ENCODE data around the gene NPHP4.

The NPHP4 gene

DNA sequence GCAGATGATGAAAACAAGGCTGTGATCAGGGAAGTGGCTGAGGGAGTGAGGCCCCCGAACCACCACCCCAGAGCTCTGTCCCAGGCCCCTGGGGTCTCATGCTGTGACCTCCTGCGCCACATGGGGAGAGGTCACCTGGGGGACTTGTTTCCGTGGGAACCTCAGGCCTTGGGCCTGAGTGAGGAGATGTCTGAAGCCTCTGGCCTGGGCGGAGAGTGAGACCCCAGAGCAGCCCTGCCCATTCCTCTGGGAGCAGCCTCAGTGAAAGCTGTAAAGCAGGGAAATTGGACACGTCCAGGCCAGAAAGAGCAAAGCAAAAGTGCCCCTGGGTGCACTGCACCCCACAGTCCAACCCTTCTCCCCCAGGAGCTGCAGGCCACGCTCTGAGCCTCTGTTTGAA, 16.5 kb upstream of the NPHP4 start:
- Mint-ChIP-seq H3K36me3 (ENCODE audit: low read depth) (no peaks in the 10 kb centered on the region), H3K4me3 (no peak overlapping the region), H3K27ac (no peak overlapping the region), H3K4me1 (peaks cover 41% of the 10 kb centered on the region), H3K27me3 (ENCODE audit: low read depth, poor library complexity) (peaks cover 14% of the 10 kb centered on the region), H3K9me3 (no peaks in the 10 kb centered on the region)
- no peak for TF ChIP-seq CTCF (IDR thresholded peaks at IDR 0.05)
- no peak for DNase-seq

GRCh38 chr1:6008084-6008415, 15.8 kb upstream of the NPHP4 start:
- peaks cover 47% of the 10 kb centered on the region for H3K4me1 Mint-ChIP-seq
- no peak overlapping the region for H3K4me3 Mint-ChIP-seq
- H3K27me3 Mint-ChIP-seq (ENCODE audit: low read depth, poor library complexity) = peaks cover 17% of the 10 kb centered on the region
- H3K36me3 Mint-ChIP-seq (ENCODE audit: low read depth) = no peaks in the 10 kb centered on the region
- H3K9me3 Mint-ChIP-seq = no peaks in the 10 kb centered on the region
- no peak overlapping the region for H3K27ac Mint-ChIP-seq
- no peak for DNase-seq
- no peak for TF ChIP-seq CTCF (IDR thresholded peaks at IDR 0.05)

- H3K27ac Mint-ChIP-seq = no peak overlapping the region
- H3K4me3 Mint-ChIP-seq = no peak overlapping the region
- peaks cover 15% of the 10 kb centered on the region for H3K27me3 Mint-ChIP-seq (ENCODE audit: low read depth, poor library complexity)
- no peaks in the 10 kb centered on the region for H3K36me3 Mint-ChIP-seq (ENCODE audit: low read depth)
- H3K9me3 Mint-ChIP-seq = no peaks in the 10 kb centered on the region
- no peak for DNase-seq
- TF ChIP-seq CTCF (IDR thresholded peaks at IDR 0.05) = no peak
- peaks cover 53% of the 10 kb centered on the region for H3K4me1 Mint-ChIP-seq
Observed at GRCh38 chr1:6007318-6008083, 15.3 kb upstream of the NPHP4 start.

GRCh38 chr1:6006882-6007281, 14.7 kb upstream of the NPHP4 start:
- H3K4me3 Mint-ChIP-seq = no peak overlapping the region
- H3K36me3 Mint-ChIP-seq (ENCODE audit: low read depth) = no peaks in the 10 kb centered on the region
- no peak for TF ChIP-seq CTCF (IDR thresholded peaks at IDR 0.05)
- no peaks in the 10 kb centered on the region for H3K9me3 Mint-ChIP-seq
- no peak overlapping the region for H3K27ac Mint-ChIP-seq
- H3K27me3 Mint-ChIP-seq (ENCODE audit: low read depth, poor library complexity) = peaks cover 15% of the 10 kb centered on the region
- H3K4me1 Mint-ChIP-seq = peaks cover 56% of the 10 kb centered on the region
- no peak for DNase-seq

DNA sequence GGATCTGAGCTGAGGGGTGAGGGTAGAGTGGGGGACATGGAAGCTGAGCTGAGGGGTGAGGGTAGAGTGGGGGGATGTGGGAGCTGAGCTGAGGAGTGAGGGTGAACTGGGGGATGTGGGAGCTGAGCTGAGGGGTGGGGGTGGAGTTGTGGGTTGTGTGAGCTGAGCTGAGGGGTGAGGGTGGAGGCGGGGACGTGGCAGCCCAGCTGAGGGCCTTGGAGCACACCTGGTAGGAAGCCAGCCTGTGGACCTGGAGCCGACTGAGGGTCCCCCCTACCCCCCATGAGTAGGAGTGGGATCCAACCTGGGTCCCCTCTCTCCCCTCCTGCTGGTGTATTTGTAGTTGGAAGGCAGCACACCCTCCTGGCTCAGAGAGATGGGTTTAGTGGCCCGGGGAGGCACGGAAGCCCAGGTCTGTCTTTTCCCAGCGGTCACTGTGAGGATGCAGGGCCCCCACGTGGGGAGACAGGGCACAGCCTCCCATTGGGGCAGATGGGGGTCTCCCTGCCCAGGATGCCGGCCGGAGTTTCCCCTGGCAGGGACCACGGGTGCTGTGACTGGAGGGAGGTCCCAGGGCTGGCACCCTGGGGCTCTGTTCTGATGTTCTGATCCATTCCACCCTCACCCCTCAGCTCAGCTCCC, 13.2 kb upstream of the NPHP4 start:
- no peaks in the 10 kb centered on the region for H3K9me3 Mint-ChIP-seq
- H3K36me3 Mint-ChIP-seq (ENCODE audit: low read depth) = no peaks in the 10 kb centered on the region
- peaks cover 62% of the 10 kb centered on the region for H3K4me1 Mint-ChIP-seq
- no peak for DNase-seq
- TF ChIP-seq CTCF (IDR thresholded peaks at IDR 0.05) = no peak
- no peak overlapping the region for H3K4me3 Mint-ChIP-seq
- peaks cover 17% of the 10 kb centered on the region for H3K27me3 Mint-ChIP-seq (ENCODE audit: low read depth, poor library complexity)
- H3K27ac Mint-ChIP-seq = no peak overlapping the region
